Measurements from ENCODE around the gene ITPRIP.

DNA sequence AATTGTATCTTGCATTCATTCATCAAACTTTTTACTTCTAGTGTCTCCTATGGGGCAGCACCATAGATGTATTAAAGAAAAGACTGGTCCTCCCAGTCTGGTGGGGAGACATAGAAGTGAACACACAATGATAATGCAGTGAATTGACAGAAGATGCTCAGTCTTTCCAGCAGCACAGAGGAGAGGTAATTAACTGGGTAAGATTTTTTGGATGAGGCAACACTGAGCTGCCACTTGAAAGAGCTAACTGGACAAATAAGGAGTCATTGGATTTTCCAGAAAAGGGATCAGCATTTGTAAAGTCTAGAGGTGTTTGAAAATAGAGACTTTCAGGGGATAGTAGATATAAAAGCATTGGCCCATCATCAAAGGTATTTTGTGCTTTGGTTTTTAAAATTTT lies 7.2 kb upstream of the ITPRIP start:
- TF ChIP-seq, protein P1, sequence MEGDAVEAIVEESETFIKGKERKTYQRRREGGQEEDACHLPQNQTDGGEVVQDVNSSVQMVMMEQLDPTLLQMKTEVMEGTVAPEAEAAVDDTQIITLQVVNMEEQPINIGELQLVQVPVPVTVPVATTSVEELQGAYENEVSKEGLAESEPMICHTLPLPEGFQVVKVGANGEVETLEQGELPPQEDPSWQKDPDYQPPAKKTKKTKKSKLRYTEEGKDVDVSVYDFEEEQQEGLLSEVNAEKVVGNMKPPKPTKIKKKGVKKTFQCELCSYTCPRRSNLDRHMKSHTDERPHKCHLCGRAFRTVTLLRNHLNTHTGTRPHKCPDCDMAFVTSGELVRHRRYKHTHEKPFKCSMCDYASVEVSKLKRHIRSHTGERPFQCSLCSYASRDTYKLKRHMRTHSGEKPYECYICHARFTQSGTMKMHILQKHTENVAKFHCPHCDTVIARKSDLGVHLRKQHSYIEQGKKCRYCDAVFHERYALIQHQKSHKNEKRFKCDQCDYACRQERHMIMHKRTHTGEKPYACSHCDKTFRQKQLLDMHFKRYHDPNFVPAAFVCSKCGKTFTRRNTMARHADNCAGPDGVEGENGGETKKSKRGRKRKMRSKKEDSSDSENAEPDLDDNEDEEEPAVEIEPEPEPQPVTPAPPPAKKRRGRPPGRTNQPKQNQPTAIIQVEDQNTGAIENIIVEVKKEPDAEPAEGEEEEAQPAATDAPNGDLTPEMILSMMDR (IDR thresholded peaks at IDR 0.05), result no peak
- TF ChIP-seq POLR2A (IDR thresholded peaks at IDR 0.05), result no peak

Data from body of pancreas (tissue), 4 donors.